Esophagus muscularis mucosa (tissue), 4 donors: Measurements from ENCODE around the gene DPF1. TPM values are rescaled to one million over a fixed set of nuclear protein-coding genes. Genes with fewer than 3 reads are reported as not detected.

Experiments used
- DNase-seq: peaks from one replicate; pipeline ENCODE4 v3.0.0-alpha.2; 2017; ENCODE audit errors: extremely low spot score
- H3K27ac ChIP-seq, 4 donors: fragments of 200-600 bp; sonication (generic); replicated peaks in 1 of 4; 1 replicate in 3 of 4; 2 replicates in 1 of 4; pipeline ENCODE4 v1.5.1; 2016 to 2019; ENCODE audit warnings: mild to moderate bottlenecking in 1 of 4
- H3K27me3 ChIP-seq, 4 donors: fragments of 200-600 bp; sonication (generic); one replicate each; pipeline versions ENCODE4 v1.5.1 to v1.6.0; 2016 to 2019
- H3K36me3 ChIP-seq, 4 donors: fragments of 200-600 bp; sonication (generic); one replicate each; pipeline ENCODE4 v1.5.1; 2016 to 2019
- H3K4me1 ChIP-seq, 4 donors: fragments of 200-600 bp; sonication (generic); one replicate each; pipeline ENCODE4 v1.5.1; 2016 to 2019
- H3K4me3 ChIP-seq, 4 donors: fragments of 200-600 bp; sonication (generic); 1 replicate in 2 of 4; 2 replicates in 2 of 4; pipeline ENCODE4 v1.5.1; 2016 to 2019; ENCODE audit warnings: mild to moderate bottlenecking in 4 of 4, moderate library complexity in 1 of 4
- H3K9me3 ChIP-seq, 4 donors: fragments of 200-600 bp; sonication (generic); 1 replicate in 3 of 4; 2 replicates in 1 of 4; pipeline ENCODE4 v1.5.1; 2016 to 2019
- EP300 ChIP-seq: sonication (generic); formaldehyde crosslinking; IDR thresholded peaks from one replicate; pipeline ENCODE4 v1.6.1; 2017; ENCODE audit warnings: antibody characterized with exemption
- POLR2A ChIP-seq: fragments of 450-650 bp; IDR thresholded peaks from one replicate; pipeline ENCODE4 v1.6.1; 2017; ENCODE audit warnings: antibody characterized with exemption, moderate library complexity, mild to moderate bottlenecking, low read depth
- POLR2AphosphoS5 ChIP-seq, 2 donors: sonication (generic); formaldehyde crosslinking; IDR thresholded peaks; one replicate each; pipeline ENCODE4 v1.6.1; 2017; ENCODE audit warnings: antibody characterized with exemption in 2 of 2
- WGBS: methylation state at CpG from one replicate; pipeline ENCODE4 v1.1.5; 2018; 5-methylcytosine and 5-hydroxymethylcytosine counted together
- intact Hi-C: fragments of 100-400 bp; cut with DNase I; formaldehyde crosslinking; loops from one replicate; pipeline ENCODE4 v1.15.1; 2023
- total RNA-seq, 4 donors: library from RNA; depleted of rRNA; stranded (reverse); fragments of >200 nt; gene quantifications; one replicate each; pipeline versions ENCODE4 v1.1.0 to v1.2.1, GENCODE V29; 2016
- TF ChIP-seq, protein P1 (sequence below), 3 experiments: fragments of 200-600 bp in 2 of 3; fragments of 450-650 bp in 1 of 3; sonication (generic) in 2 of 3; IDR thresholded peaks; one replicate each; pipeline ENCODE4 v1.5.1; 2017 to 2019; ENCODE audit warnings: antibody characterized with exemption in 3 of 3, mild to moderate bottlenecking in 2 of 3, moderate library complexity in 1 of 3

Gene DPF1
- total RNA-seq, 4 donors from 2014 or later, result 0.17 to 0.83 TPM; not detected in 2

DNA sequence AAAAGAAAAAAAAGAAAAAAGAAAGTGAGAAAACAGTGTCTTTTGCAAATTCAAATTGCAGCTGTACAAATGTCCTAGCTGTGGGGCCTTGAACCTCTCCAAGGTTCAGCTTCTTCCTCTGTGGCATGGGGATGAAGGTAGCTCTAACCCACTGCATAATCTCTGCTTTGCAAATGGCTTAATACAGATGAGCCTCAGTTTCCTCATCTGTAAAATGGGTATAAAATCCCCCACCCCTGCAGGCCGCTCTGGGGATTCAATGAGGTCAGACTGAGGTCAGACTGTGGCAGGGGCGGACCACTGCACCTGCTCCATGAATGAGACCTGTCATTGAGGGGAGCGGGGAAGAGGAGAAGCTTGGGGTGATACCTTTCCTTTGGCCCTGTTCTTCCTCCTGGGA, 5.8 kb downstream of the DPF1 start:
- DNase-seq, result no peak
- WGBS, result 97% methylated on average over 3 of the region's 3 CpGs
- Histone ChIP-seq H3K36me3 (no peaks in the 10 kb centered on the region), H3K4me1 (peaks cover 0 to 4% (median 0%) of the 10 kb centered on the region in 4 donors), H3K4me3 (no peak overlapping the region), H3K27ac (no peak overlapping the region), H3K9me3 (no peaks in the 10 kb centered on the region), H3K27me3 (peaks cover 0 to 96% (median 12%) of the 10 kb centered on the region in 4 donors)
- no peak for TF ChIP-seq POLR2AphosphoS5 (IDR thresholded peaks at IDR 0.05)
- TF ChIP-seq, protein P1, sequence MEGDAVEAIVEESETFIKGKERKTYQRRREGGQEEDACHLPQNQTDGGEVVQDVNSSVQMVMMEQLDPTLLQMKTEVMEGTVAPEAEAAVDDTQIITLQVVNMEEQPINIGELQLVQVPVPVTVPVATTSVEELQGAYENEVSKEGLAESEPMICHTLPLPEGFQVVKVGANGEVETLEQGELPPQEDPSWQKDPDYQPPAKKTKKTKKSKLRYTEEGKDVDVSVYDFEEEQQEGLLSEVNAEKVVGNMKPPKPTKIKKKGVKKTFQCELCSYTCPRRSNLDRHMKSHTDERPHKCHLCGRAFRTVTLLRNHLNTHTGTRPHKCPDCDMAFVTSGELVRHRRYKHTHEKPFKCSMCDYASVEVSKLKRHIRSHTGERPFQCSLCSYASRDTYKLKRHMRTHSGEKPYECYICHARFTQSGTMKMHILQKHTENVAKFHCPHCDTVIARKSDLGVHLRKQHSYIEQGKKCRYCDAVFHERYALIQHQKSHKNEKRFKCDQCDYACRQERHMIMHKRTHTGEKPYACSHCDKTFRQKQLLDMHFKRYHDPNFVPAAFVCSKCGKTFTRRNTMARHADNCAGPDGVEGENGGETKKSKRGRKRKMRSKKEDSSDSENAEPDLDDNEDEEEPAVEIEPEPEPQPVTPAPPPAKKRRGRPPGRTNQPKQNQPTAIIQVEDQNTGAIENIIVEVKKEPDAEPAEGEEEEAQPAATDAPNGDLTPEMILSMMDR (IDR thresholded peaks at IDR 0.05), result no peak
- no peak for TF ChIP-seq POLR2A
- TF ChIP-seq EP300, result no peak
- intact Hi-C loops, result no loop called here

GRCh38 chr19:38216785-38217641, 7.0 kb downstream of the DPF1 start:
- Histone ChIP-seq H3K27me3 (peaks cover 0 to 96% (median 8%) of the 10 kb centered on the region in 4 donors), H3K4me3 (no peak overlapping the region), H3K9me3 (no peaks in the 10 kb centered on the region), H3K27ac (no peak overlapping the region), H3K36me3 (no peaks in the 10 kb centered on the region), H3K4me1 (peaks cover 0 to 4% (median under 1%) of the 10 kb centered on the region in 4 donors)
- TF ChIP-seq, protein P1 (IDR thresholded peaks at IDR 0.05), result no peak
- TF ChIP-seq EP300 (no peak), POLR2A (no peak), POLR2AphosphoS5 (IDR thresholded peaks at IDR 0.05) (no peak)
- 47% methylated on average over 13 of the region's 26 CpGs for WGBS
- DNase-seq, result no peak
- intact Hi-C loops, result no loop called here

DNA sequence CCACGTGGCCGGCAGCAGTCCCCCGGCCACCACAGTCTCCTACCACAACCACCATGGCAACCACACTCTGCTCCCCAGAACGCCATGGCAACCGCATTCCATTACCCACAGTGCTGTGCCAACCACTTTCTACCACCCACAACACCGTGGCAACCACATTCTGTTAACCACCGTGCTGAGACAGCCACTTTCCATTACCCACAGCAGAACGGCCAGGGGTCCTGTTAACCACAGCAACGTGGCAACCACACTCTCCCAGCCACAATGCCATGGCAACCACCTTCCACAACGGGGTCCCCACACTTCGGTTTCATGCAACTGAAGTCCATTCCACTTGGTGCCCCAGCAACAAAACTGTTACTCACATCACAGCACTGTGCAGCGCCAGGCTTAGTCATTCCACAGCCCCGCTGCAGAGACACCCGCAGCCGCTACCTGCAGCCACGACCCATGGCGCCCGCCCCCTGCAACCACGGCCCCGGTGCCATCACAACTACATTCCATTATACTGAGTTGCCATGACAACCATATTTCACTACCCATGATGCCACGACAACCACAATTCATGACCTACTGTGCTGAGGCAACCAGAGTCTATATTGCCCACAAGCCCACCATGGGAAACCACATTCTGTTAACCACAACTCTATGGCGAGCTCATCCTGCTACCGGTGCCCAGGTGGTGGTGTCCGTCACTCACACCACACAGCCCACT, 10.0 kb downstream of the DPF1 start:
- H3K4me1 ChIP-seq, result peaks cover 24 to 31% (median 30%) of the 10 kb centered on the region in 4 donors
- no peak for DNase-seq
- WGBS, result 75% methylated on average over 21 of the region's 24 CpGs
- no peak overlapping the region for H3K27ac ChIP-seq
- intact Hi-C loops, result no loop called here
- no peak overlapping the region for H3K4me3 ChIP-seq
- H3K27me3 ChIP-seq, result peaks cover 0 to 100% (median 20%) of the 10 kb centered on the region in 4 donors
- H3K36me3 ChIP-seq, result no peaks in the 10 kb centered on the region
- H3K9me3 ChIP-seq, result no peaks in the 10 kb centered on the region
- TF ChIP-seq, protein P1 (IDR thresholded peaks at IDR 0.05), result no peak
- TF ChIP-seq POLR2AphosphoS5 (IDR thresholded peaks at IDR 0.05) (no peak), EP300 (no peak), POLR2A (no peak)

DNA sequence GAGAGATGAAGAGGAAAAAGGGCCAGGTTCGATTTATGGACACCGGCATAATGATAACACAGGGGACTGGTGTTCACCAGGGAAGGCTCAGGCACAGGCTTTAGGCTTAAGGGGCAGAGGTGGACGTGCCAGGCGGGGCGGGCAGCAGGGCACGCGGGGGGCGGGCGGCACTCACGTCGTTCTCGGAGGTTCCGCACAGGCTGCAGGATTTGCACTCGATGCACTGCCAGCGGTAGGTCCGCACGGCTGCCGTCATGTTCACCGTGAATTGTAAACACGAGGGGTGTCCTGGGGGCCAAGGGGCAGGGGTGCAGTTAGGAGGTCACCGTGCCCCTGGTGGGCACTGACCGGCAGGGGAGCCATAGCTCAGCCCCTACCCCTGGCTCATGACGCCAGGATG, 10.6 kb downstream of the DPF1 start:
- no peak overlapping the region for H3K27ac ChIP-seq
- intact Hi-C loops, result no loop called here
- H3K27me3 ChIP-seq, result peaks cover 0 to 100% (median 20%) of the 10 kb centered on the region in 4 donors
- no peak for DNase-seq
- no peak overlapping the region for H3K4me3 ChIP-seq
- H3K36me3 ChIP-seq, result no peaks in the 10 kb centered on the region
- H3K9me3 ChIP-seq, result no peaks in the 10 kb centered on the region
- 70% methylated on average over 7 of the region's 23 CpGs for WGBS
- TF ChIP-seq POLR2AphosphoS5 (IDR thresholded peaks at IDR 0.05), result no peak
- TF ChIP-seq POLR2A, result no peak
- TF ChIP-seq, protein P1 (IDR thresholded peaks at IDR 0.05), result no peak
- no peak for TF ChIP-seq EP300
- peaks cover 24 to 36% (median 33%) of the 10 kb centered on the region in 4 donors for H3K4me1 ChIP-seq
